Kidney epithelial cell (primary cell): ENCODE results near the gene PLEKHG5. TPM values are rescaled to one million over a fixed set of nuclear protein-coding genes. Genes with fewer than 3 reads are reported as not detected.

ENCODE experiments used
- DNase-seq: peaks from one replicate; pipeline ENCODE4 v3.0.0-alpha.2; 2010; ENCODE audit warnings: low read depth
- H3K27me3 ChIP-seq: 2 replicates; pipeline ENCODE4 v1.6.0; 2011; ENCODE audit warnings: low read length; ENCODE audit not compliant: control insufficient read depth, insufficient read depth
- H3K36me3 ChIP-seq: 2 replicates; pipeline ENCODE4 v1.5.1; 2011; ENCODE audit warnings: low read length; ENCODE audit not compliant: control insufficient read depth, insufficient read depth
- H3K4me3 ChIP-seq: 2 replicates; pipeline ENCODE4 v1.5.1; 2011; ENCODE audit warnings: low read depth, mild to moderate bottlenecking, control low read depth, low read length
- CTCF ChIP-seq: IDR thresholded peaks from 2 replicates; pipeline ENCODE4 v1.5.1; 2011; ENCODE audit warnings: mild to moderate bottlenecking, moderate library complexity, low read length, control low read depth, inconsistent platforms; ENCODE audit not compliant: insufficient read depth, poor library complexity, severe bottlenecking
- total RNA-seq: library from RNA; depleted of rRNA; stranded (reverse); fragments of >200 nt; gene quantifications from 2 replicates; pipeline ENCODE4 v1.2.3, GENCODE V29; 2015

The PLEKHG5 gene
- total RNA-seq, 1 donor from 2014 or later: 26.4 TPM

GRCh38 chr1:6531996-6532395 is 40.5 kb upstream of the PLEKHG5 start:
- no peak for DNase-seq
- H3K36me3 ChIP-seq: peaks cover 4% of the 10 kb centered on the region
- H3K4me3 ChIP-seq: no peak overlapping the region
- no peak for TF ChIP-seq CTCF
- no peaks in the 10 kb centered on the region for H3K27me3 ChIP-seq

DNA sequence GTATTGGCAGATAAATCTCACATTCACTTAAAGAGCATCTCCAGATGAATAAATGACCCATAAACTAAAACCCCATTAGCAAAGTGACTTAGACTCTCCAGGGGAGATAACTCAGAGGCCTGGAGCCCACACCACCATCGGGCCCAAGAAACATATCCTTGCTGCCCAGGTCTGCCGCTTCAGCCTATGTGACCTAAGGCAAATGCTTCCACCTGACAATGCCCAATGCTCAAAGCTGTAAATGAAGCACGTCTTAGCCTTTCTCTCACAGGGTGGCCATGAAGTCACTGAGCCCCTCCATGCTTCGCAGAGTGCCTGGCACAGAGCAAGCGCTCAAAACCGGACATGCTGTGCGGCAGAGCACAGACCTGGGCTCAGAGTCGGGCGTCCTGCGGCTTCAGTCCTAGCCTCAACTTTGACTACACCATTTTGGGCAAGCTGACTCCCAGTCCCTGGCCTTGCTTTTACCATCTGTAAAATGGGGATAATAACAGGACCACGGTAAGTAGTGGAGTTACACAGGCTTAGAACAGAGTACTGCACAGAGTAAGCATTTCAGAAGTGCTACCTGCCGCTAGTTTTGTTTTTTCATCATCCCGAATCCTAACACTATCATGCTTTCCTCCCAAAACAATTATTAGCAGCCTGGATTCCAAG is 39.2 kb upstream of the PLEKHG5 start:
- Histone ChIP-seq H3K4me3 (no peak overlapping the region), H3K36me3 (peaks cover 6% of the 10 kb centered on the region), H3K27me3 (no peaks in the 10 kb centered on the region)
- TF ChIP-seq CTCF: no peak
- no peak for DNase-seq

DNA sequence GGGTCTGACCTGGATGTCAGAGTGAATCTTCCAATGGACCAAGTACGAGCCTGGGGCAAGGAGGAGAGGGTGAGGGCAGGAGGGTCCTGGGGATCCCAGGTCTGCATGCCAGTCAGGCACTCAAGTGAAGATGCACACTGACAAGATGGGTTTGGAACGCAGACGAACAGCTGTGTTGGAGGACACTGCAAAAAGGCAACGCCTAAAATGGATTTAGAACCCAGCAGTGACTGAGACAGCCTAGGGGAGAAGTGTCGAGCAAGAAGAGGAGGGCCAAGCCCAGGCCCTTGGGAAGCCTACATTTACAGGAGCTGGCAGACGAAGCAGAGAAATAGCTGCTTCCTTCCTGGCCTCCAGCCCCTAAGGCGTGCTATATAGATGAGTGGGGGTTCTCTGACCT is 37.0 kb upstream of the PLEKHG5 start:
- H3K27me3 ChIP-seq: no peaks in the 10 kb centered on the region
- peaks cover 4% of the 10 kb centered on the region for H3K36me3 ChIP-seq
- no peak for DNase-seq
- no peak overlapping the region for H3K4me3 ChIP-seq
- no peak for TF ChIP-seq CTCF

DNA sequence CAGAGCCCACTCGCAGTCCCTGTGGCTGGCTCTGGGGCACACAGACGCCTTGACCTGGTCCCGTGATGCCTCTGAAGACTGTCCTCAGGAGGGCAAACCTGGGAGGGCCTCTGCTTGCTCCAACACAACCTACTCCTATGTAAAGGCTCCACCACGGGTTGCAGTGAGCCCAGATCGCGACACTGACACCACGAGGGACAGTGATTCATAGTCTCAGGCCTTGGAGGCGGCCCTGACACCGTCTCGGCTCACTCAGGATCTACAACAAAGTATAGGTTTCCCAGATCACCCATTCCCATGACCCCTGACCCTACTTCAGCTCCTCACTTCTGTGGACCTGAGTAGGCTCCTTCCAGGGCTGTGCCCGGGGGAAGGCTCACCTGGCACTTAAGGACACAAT is 34.8 kb upstream of the PLEKHG5 start:
- Histone ChIP-seq H3K36me3 (peaks cover 2% of the 10 kb centered on the region), H3K27me3 (no peaks in the 10 kb centered on the region), H3K4me3 (no peak overlapping the region)
- no peak for TF ChIP-seq CTCF
- no peak for DNase-seq

GRCh38 chr1:6523566-6523965 is 32.1 kb upstream of the PLEKHG5 start:
- Histone ChIP-seq H3K27me3 (no peaks in the 10 kb centered on the region), H3K4me3 (no peak overlapping the region), H3K36me3 (peaks cover 2% of the 10 kb centered on the region)
- no peak for DNase-seq
- TF ChIP-seq CTCF: peak; percentile 62

DNA sequence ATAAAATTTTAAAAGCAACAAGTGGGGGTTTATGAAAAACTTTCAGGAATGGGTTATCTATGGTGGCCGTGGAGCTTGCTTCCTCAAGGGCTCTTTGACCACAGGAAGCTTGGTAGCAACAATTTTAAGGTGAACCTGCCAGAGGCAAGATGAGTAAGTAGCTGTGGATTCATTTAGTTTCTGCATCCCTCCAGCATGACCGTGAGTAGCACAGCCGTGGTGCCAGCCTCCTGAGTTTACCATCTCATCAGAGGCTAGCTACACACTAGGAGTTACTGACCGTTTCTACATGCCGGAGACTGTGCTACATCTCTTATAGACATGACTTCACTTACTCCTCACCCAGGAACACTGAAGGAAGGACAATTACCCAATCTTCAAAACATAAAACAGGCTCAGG is 30.1 kb upstream of the PLEKHG5 start:
- no peak for DNase-seq
- Histone ChIP-seq H3K36me3 (peaks cover 2% of the 10 kb centered on the region), H3K4me3 (no peak overlapping the region), H3K27me3 (no peaks in the 10 kb centered on the region)
- TF ChIP-seq CTCF: no peak
